Stimulated activated CD4-positive, alpha-beta T cell treated with anti-CD3 and anti-CD28 coated beads, Interleukin-12 subunit alpha, Interleukin-12 subunit beta, amount 100 ng/mL, for 24 hours (primary cell): ENCODE data around the gene DDR1.
"Not testable (repeated sequence)": the region's sequence is repeated elsewhere in the genome, so short reads cannot be mapped to it uniquely, and the experiment has no call there.

Source experiments
- DNase-seq, 2 experiments: peaks; one replicate each; pipeline ENCODE4 v3.0.0-alpha.2; 2020; ENCODE audit warnings: low read depth in 2 of 2

DDR1 gene

DNA sequence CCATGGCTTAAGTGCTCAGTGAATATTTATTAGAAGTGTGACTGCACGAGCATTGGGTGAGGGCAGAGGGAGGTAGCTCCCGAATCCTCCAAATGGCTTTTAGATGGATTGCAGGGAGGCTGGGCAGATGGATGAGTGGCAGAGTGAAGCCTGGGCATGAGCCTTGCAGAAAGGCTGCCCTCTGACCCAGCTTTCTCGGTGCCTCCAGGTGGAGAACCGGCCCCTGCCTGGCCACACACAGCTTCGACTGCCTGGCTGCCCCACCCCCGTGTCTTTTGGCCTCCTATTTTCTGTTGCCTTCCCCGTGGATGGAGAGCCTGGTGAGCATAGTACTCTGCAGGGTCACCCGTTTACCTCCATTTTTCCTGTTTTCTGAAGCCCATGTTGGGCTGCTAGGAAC, 33.2 kb downstream of the DDR1 start:
- no peak for DNase-seq

DNA sequence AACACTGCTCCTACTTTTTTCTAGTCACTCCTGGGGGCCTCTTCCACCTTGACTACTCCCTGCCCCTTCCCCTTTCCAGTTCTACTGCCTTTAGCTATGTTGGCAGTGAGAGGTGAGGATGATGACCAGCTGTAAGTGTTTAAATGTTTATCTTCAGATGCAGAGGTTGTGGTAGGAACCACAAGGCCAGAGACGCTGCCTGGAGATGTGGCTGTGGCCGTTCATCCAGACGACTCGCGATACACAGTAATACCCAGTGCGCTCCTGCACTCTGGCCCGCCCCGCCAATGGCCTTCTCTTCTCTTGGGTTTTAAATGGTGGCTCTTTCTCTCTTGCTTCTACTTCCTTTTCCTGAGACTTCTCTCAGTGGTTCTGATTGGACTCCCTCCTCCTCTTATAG, 34.4 kb downstream of the DDR1 start:
- DNase-seq: no peak

DNA sequence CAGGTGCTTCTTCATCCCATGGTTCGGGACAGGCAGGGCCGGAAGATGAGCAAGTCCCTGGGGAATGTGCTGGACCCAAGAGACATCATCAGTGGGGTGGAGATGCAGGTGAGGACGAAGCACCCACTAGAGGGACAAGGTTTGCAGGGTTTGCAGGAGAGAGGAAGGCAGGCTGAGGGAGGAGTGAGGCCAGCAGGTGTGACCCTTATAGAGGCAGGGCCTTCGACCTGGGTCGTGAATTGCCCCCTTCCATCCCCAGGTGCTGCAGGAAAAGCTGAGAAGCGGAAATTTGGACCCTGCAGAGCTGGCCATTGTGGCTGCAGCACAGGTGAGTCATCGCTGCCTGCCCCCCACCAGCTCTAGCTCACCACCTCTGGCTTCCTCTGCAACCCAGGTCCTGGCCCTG, 38.1 kb downstream of the DDR1 start:
- DNase-seq: no peak

DNA sequence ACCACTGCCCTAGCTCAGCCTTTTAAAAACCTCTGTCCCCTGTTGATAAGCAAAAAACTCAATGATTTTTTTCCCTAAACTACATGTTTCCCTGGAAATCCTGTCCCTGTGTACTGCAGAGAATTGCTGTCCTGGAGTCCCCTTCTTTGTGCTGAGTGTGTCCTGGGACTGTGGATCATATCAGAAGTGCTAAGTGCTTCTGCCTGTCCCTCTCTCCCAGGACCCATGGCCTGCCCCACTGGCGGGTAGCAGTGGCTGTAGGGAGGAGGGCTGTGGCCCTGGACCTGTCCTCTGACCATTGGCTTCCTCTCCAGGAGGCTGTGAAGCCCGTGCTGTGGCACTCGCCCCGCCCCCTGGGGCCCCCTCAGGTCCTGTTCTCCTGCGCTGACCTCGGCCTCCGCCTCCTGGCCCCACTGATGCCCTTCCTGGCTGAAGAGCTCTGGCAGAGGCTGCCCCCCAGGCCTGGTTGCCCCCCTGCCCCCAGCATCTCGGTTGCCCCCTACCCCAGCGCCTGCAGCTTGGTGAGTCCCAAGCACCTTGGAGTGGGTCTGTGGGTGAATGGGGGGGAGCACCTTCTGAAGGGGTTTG, 39.8 kb downstream of the DDR1 start:
- DNase-seq: not testable (repeated sequence)

DNA sequence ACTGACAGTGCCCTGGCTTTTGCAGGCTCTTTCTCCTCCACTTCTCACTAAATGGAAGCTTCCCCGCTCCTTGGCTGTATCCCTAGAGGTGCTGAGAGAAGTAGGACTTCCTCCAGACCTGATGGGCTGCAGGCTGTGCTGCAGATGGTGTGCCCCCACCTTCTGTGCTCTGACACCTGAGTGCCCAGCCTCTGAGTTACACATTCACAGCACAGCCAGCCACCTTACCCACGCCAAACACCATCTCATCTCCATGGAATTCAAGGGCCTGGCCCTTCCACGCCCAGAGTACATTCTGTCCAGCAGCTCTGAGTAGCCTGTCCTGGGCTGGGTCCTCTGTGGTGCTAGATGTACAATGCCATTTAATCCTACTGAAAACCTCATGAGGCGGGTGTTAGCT, 42.3 kb downstream of the DDR1 start:
- no peak for DNase-seq

DNA sequence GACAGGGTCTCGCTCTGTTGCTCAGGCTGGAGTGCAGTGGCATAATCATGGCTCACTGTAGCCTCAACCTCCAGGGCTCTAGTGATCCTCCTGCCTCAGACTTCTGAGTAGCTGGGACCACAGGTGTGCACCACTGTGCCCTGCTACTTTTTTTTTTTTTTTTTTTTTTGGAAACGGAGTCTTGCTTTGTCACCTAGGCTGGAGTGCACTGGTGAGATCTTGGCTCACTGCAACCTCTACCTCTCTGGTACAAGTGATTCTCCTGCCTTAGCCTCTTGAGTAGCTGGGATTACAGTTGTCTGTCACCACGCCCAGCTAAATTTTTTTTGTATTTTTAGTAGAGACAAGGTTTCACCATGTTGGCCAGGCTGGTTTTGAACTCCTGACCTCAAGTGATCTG, 42.8 kb downstream of the DDR1 start:
- DNase-seq: not testable (repeated sequence)

DNA sequence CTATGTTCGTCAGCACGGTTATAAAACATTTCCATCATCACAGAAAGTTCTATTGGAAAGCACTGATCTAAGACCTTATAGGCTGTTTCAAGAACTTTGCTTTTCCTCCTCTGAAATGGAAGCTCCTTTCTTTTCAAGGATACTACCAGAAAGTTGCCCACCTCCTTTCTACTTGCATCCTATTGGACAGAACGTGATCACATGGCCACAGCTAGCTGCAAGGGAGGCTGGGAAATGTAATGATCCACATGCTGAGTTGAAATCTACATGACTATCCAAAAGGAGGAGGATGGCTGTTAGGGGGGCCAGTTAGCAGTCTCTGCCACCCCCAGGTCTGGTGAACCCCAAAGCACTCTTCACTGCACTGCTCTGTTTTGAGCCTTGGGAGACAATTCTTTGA, 44.4 kb downstream of the DDR1 start:
- no peak for DNase-seq

DNA sequence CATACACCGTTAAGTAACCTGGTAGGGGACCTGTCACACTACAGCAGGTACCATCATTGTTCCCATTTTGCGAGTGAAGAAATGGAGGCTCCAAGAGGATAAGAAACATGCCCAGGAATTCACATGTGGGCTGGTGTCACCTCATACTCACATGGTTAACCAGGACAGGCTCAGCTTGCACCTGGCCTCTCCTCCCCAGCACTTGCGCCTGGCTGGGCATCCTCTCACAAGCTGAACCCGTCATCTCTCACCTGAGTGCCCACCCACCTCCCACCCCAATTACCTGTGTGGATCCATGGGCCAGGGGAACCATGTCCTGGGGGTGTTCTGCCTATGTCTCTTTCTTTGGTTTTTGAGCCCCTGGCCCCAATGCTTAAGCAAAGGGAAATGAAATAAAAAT, 46.2 kb downstream of the DDR1 start:
- no peak for DNase-seq

DNA sequence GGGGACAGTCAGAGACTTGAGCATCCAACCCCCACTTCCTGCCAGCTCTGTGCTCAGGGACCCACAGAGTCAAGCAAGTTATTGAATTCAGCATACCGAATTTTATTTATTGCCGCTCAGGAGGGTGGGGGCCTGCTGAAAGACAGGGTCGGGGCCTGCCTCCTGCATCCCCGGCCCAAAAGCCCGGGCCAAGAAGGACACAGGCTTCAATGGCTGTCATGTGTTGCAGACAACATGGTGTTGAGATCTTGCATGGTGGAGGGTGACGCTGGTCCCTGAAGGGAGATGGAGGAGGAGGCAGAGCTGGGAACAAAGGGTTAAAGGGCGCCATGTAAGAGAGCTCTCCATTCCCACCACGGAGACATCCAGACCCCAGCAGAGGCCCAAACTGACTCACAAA, 47.0 kb downstream of the DDR1 start:
- no peak for DNase-seq

DNA sequence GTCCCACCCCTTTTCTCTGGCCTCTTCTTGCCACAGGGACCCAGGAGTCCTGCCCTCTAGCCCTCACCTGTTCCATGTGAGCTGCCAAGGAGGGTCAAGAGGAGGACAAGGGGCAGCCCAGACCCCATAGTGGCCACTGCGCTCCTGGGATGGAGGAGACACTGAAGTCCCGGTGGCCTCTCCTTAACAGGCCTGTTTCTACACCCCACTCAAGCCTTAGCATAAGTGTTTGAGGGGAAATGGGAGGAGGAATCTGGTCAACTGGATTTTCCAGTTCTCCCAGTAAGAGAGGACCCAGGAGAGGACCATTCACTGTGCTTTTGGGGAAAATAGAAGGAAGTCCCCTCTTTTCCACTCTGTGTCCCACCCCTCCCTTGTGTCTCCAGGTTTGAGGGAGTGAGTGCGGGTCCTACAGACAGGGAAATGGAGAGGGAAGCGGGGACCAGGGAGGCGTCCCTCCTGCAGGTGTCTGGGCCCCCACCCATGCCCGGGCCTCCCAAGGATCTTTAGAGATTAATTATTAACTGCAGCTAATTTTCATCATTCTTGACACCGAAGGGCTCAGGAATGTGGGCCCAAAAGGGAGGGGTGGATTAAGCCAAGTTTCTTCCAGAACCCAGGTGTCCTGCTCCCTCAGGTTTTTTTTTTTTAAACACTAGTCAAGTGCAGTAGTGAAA, 47.8 kb downstream of the DDR1 start, which contains the start of gene SFTA2:
Gene SFTA2 (minus strand): TSS at position 202 of the 677 bp plus-strand sequence. CDS start 74 bp downstream, at position 128.
- DNase-seq: no peak

DNA sequence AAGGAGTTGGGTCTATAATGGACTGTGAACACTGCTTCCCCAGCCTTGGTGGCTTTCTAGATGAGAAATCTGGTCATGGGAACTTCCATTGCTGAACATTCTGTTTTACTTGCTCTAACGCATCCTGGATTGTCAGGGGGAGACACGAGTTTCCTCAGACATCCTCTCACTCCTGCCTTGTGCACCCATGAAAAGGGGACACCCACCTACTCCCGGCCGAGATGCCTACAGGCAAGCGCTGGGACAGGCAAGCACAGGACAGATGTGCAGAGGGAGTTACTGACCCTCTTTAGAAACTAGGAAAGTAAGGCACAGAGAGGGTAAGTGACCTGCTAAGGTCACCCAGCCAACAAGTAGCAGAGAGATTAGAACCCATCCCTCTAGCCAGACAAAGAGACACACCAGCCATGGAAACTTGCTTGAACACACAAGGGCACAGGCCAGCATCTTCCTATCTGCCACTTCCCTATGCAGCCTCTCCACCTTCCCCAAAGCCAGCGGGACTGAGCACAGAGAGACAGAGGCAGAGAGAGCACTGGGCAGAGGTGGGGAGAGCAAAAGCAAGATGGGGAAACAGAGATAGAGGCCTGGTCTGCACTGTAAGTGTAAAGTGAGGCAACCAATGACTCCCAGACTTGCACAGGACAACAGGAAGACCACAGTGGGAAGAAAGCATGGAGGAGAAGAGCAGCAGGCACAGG, 48.5 kb downstream of the DDR1 start:
- no peak for DNase-seq

DNA sequence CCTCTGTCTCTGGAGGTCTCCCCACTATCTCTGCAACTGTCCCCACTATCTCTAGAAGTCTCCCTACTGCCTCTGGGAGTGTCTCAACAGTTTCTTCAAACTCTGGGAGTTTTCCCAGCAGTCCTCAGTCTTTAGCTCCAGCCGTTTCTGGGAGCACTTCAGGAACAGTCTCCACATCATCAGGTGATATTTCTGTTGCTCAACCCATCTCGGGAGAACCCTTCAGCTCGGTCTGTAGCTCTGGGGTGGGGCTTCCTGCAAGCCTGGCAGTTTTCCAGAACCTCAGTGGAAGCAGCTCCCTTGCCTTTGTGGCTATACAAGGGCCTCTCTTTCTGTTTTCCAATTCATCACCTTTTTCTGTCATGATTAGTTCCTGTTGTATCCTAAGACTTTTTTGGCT, 50.7 kb downstream of the DDR1 start:
- no peak for DNase-seq

DNA sequence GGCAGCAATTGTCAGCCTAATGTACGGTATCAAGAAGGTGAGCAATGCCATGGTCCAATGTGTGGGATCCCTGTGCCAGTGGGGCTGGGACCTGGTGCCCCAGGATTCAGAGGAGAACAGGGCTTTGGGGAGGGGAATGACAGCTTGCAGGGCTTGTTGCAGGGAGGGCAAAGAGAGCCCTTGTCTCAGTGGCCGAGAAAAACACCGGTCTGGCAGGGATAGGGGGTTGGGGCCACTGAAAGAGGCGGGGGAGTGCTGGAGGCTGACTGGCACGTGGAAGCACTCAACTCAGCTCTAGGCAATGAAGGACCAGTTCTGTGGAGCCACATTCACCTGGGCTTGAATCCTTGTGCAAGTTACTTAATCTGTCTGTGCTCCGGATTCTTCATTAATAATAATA, 52.9 kb downstream of the DDR1 start:
- no peak for DNase-seq

DNA sequence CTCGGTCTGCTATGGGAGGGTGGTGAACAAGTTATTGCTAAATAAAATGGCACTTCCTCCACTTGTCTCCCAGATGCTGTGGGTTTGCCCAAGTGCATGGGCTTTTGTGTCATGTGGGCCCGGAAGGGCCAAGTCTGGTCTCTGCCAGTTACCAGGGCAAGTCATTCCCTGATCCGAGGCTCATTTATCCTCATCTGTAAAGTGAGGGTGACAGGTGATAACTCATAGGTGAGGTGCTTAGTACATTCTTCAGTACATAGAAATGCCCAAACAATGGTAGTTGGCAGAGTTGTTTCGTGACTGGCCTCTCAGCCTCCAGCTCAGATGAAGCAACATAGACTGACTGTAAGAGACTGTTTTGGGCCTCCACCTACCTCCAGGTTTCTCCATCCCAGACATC, 54.4 kb downstream of the DDR1 start:
- no peak for DNase-seq

DNA sequence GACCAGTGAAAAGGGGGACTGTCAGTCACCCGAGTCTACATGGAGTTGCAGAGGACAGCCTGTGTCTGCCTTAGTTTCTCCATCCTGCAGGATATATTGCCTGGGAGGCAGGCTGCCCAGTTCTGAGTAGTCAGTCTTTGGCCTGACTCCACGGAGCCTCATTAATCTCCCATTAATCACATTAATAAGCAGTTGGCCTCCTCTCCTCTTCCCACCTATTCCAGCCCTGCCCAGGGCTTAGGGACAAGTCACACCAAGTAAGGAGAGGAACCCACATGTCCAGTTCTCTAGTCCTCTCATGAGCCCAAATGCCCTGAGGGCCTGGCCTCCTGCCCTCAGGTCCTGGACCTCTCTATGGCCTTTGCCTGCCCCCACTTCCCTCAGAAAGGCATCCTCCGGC, 55.2 kb downstream of the DDR1 start:
- no peak for DNase-seq

DNA sequence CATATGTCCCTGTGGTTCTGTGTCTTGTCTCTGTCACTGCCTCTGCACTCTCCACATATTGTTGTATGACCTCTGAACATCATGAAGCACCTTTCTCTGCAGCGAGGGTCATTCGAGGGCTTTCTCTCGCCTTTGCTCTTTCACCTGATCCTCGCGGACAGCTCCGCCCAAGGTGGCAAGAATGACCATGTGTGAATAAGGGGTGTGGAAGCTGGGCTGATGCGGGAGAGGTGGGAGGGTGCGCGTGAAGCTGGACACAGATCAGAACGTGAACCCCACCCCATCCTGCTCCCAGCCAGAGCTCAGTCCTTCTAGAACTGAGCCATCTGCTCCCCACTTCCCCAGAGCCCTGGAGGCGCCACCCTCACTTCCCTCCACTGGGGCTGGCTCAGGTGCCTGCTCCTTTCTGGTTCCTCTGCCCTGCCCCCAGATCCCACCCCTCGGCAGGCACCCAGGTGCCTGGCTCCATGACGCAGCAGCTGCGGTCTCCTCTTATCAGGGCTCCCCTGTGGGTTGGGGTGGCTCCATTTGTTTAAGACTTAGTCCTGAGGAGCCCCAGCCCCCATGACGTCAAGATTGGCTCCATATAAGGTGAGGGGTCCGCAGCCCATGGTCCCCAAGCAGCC, 56.2 kb downstream of the DDR1 start, which contains the start of gene MUCL3:
Gene MUCL3 (plus strand): TSS at position 613 of the 626 bp plus-strand sequence. CDS start 27 bp downstream, outside the sequence.
- no peak for DNase-seq

DNA sequence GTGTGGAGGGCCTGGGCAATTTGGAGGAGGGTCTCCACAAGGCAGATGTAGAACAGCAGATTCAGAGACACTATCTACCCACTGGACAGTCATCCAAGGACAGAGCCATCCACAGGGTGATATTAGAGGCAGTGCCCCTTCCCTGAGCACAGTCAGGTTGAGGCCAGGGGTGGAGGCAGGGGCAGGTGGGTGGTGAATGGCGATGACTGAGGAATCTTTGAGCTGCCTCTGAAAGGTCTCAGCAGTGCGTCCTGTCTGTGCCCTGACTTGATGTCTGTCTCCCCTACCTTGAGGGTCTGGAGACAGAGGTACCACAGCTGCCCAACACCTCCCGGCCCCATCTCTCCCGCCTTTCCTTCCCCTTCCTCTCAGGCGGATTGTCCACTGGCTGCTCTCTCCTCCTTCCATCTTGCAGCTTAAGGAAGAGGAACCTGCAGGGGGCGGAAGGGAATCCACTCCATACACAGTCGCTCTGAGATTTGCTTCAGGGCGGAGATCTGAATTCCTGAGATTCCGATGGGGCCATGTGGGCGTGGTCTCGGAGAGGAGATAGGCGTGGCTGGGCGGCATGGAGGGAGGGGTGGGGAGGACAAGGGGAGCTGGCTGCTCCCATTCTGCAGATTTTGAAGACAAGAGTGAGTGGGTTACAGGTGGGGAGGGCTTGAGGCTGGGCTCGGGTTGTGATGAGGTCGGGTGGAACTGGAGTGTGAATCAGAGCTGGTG, 58.2 kb downstream of the DDR1 start:
- no peak for DNase-seq

DNA sequence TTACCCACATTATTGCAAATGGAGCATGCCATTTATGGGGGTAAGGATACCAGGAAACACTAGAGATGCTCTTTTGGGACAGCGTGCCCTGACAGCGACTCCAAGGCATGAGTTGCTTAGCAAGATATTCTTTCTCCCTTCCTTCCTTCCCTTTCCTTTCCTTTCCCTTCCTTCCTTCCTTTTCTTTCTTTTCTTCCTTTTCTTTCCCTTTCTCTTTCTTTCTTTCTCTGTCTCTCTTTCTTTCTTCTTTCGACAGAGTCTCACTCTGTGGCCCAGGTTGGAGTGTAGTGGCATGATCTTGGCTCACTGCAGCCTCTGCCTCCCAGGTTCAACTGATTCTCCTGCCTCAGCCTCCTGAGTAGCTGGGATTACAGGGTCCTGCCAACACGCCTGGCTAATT, 59.7 kb downstream of the DDR1 start:
- no peak for DNase-seq

DNA sequence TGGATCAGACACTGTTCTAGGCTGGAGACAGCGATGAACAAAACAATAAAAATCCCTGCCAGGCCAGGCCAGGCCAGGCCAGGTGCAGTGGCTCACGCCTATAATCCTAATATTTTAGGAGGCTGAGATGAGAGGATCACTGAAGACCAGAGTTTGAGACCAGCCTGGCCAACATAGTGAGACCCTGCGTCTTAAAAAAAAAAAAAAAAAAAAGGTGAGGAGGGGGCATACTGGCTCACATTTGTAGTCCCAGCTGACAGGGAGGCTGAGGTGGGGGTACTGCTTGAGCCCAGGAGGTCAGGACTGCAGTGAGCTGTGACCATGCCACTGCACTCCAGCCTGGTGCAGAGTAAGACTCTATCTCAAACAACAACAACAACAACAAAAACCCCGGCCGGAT, 61.0 kb downstream of the DDR1 start:
- no peak for DNase-seq

DNA sequence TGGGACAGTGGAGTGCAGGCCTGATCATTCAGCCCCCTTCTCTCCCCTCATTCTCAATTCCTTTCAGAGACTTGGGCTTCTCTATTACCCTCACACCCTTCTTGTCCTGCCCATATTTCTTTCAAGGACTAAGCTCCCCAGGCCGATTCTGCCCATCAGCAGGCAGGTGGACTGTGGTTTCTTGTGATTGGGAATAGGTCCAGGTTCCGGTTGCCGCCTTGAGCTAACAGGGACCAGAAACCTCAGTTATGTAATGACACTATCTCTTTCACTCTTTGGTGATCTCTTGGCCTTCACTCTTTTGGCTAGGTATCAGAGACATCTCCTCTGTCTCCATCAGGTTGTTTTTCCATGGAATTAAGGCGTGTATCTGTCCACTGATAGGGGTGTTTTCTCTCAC, 62.9 kb downstream of the DDR1 start:
- no peak for DNase-seq

DNA sequence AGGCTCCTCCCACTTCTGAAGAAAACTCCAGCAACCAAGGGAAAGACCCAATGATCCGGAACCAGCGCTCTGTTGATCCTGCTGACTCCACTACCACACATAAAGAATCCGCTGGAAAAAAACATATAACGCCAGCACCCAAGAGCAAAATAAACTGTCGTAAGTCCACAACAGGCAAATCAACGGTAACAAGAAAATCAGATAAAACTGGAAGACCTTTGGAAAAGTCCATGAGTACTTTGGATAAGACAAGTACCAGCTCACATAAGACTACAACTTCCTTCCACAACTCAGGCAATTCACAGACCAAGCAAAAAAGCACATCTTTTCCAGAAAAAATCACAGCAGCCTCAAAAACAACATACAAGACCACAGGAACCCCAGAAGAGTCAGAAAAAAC, 64.5 kb downstream of the DDR1 start:
- DNase-seq: no peak
